Head of caudate nucleus (tissue), 42 donors: ENCODE data around the gene TFEC.
"Not testable (repeated sequence)": the region's sequence is repeated elsewhere in the genome, so short reads cannot be mapped to it uniquely, and the experiment has no call there.

Experiments
- DNase-seq, 42 donors: peaks; one replicate each; pipeline versions ENCODE4 v3.0.0 to v3.0.0-alpha.2; 2020 to 2021; ENCODE audit warnings: mixed read lengths in 7 of 42
- intact Hi-C: fragments of 100-400 bp; cut with DNase I; formaldehyde crosslinking; loops from one replicate; pipeline ENCODE4 v1.15.0; 2022

The TFEC gene, protein sequence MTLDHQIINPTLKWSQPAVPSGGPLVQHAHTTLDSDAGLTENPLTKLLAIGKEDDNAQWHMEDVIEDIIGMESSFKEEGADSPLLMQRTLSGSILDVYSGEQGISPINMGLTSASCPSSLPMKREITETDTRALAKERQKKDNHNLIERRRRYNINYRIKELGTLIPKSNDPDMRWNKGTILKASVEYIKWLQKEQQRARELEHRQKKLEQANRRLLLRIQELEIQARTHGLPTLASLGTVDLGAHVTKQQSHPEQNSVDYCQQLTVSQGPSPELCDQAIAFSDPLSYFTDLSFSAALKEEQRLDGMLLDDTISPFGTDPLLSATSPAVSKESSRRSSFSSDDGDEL

GRCh38 chr7:116030651-116031276 lies at the start of gene TFEC:
TFEC (minus strand) TSS chr7:116030763; CDS start chr7:115984441, 46,322 bp downstream.
- DNase-seq = no peak
- intact Hi-C loops = no loop called here

- DNase-seq = no peak
- intact Hi-C loops = no loop called here
Observed at GRCh38 chr7:116075351-116076145, 45.0 kb upstream of the TFEC start.

- intact Hi-C loops = no loop called here
Observed at GRCh38 chr7:116071629-116072028, 41.1 kb upstream of the TFEC start.

DNA sequence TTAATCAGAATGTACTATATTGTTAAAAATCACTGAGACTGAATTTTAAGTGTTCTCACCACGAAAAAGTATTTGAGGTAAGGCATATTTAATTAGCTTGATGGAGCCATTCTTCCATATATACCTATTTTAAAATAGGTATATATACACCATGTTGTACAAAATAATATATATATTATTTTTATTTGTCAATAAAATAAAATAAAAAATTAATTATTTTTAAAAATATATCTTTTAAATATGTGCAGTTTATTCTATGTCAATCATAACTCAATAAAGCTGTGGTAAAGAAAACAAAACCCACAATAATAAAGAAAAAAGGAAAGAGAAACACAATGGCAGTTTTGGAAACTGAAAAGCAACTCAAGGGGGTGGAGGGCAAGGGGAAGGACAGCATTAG lies 33.6 kb upstream of the TFEC start:
- intact Hi-C loops = no loop called here
- DNase-seq = no peak

More at GRCh38 chr7:116071629-116072028, 41.1 kb upstream of the TFEC start:
- DNase-seq = no peak

DNA sequence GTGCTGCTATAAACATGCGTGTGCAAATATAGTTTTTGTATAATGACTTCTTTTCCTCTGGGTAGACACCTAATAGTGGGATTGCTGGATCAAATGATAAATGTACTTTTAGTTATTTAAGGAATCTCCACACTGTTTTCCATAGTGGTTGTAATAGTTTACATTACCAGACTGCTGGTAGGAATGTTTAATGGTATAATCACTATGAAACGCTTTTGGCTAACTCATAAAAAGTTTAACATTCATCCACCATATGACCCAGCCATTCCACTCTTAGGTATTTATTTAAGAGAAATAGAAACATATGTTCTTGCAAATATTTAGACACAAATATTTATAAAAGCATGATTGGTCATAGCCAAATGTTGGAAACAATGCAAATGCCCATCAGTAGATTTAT lies 32.1 kb upstream of the TFEC start:
- intact Hi-C loops = no loop called here
- no peak for DNase-seq

DNA sequence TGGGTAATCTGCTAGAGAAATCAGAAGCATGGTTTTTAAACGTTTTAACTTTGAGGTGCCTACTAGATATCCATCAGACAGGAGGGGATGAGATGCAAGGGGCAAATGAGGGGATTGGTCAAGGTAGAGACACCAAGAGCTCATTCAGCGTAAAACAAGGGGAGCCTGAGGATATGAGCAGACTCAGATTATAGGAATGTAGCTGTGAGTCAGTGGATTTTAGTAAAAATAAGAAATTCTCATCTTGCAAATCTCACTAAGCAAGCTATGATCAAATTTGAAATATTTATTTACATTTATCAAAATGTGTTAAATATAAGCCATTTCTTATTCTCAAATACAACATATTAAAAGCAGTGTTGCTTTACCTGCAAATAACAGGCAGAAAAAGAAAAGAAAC lies 21.4 kb upstream of the TFEC start:
- intact Hi-C loops = no loop called here
- DNase-seq = no peak

GRCh38 chr7:116047261-116047660 lies 16.7 kb upstream of the TFEC start:
- DNase-seq, intact Hi-C loops: not testable (repeated sequence)

DNA sequence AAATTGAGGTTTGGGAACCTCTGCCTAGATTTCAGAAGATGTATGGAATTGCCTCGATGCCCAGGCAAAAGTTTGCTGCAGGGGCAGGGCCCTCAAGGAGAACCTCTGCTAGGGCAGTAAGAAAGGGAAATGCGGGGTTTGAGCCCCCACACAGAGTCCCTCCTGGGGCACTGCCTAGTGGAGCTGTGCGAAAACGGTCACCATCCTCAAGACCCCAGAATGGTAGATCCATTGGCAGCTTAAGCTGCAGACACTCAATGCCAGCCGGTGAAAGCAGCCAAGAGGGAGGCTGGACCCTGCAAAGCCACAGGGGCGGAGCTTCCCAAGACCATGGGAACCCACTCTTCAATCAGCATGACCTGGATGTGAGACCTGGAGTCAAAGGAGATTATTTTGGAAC lies 15.0 kb upstream of the TFEC start:
- DNase-seq = no peak

GRCh38 chr7:116041615-116042014 lies 11.1 kb upstream of the TFEC start:
- DNase-seq = no peak
- intact Hi-C loops = no loop called here

More for the DNA sequence above, 15.0 kb upstream of the TFEC start:
- intact Hi-C loops = no loop called here

- intact Hi-C loops = no loop called here
- no peak for DNase-seq
Observed at GRCh38 chr7:116037401-116037800, 6.8 kb upstream of the TFEC start.

GRCh38 chr7:116034411-116034810 lies 3.8 kb upstream of the TFEC start:
- intact Hi-C loops = no loop called here
- DNase-seq = no peak

DNA sequence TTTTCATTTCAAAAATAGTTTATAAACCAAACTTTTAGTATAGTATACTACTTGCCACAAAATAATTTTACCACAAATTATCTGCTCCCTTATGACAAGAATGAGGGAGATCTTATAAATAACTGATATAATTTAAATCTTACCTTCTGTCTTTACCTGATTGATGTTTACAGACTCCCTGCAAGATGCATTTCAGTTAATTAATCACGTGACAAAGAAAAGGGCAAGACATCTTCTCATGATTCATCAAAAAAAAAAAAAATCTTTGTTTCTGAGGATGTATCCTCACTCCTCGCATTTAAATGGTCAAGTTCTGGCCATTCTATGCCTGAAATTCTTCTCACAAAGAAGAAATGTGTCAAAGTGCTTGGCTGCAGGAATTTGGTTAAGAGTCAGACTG lies 2.3 kb upstream of the TFEC start:
- DNase-seq = no peak
- intact Hi-C loops = no loop called here

DNA sequence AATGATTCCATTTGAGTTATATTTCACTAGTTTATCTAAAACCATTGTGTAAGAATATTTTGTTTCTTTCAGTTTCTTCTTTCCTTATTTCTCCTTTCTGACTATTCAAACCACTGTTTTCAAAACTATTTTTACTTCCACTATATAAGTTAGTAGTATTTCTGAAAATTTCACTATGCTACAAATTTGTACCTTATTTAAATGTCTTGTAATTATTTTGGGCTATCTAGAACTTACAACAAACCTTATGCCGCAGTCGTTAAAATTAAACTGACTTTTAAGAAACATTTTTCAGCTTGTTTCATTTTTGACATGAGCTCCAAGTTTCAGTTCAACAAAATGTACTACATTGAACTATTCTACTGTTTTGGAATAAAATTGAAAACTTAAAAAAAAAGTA lies 1.8 kb downstream of the TFEC start:
- no peak for DNase-seq
- intact Hi-C loops = no loop called here

GRCh38 chr7:116027786-116028185 lies 2.8 kb downstream of the TFEC start:
- no peak for DNase-seq
- intact Hi-C loops = no loop called here

- DNase-seq = no peak
Observed at GRCh38 chr7:116024826-116025809, 5.4 kb downstream of the TFEC start.

DNA sequence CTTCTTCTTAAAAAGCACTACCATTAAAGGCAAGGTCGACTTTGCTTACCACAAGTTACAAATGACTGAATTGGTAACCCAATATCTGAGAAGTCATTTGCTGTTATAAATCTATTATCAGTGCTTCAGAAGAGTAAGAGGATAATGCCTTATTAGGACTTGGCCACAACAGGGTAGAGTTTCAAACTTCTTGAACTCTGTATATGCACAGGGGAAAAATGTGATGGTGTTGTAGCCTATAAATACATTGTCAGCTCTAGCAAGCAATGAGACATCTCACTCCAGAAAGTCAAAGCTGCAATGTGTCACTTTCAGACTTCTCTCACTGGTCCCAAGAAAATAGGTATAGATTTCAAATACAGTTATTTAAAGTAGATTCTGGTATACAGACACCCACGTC lies 9.3 kb downstream of the TFEC start:
- DNase-seq = no peak
- intact Hi-C loops = no loop called here

More at GRCh38 chr7:116024826-116025809, 5.4 kb downstream of the TFEC start:
- intact Hi-C loops = no loop called here

GRCh38 chr7:116018731-116019130 lies 11.8 kb downstream of the TFEC start:
- no peak for DNase-seq
- intact Hi-C loops = no loop called here

- intact Hi-C loops = no loop called here
- no peak for DNase-seq
Observed at GRCh38 chr7:116013675-116014074, 16.9 kb downstream of the TFEC start.

DNA sequence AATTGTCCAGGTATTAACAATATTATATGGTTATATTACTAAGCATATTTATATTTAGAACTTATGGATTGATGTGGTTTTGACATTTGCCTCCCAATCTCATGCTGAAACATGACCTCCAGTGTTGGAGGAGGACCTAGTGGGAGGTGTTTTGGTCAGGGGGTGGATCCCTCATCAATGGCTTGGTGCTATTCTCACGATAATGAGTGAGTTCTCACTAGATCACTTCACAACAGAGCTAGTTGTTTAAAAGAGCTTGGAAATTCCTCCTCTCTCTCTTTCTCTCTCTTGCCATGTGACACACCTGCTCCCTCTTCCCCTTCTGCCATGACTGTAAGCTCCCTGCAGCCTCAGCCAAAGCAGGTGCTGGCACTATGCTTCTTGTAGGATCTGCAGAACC lies 19.0 kb downstream of the TFEC start:
- intact Hi-C loops = no loop called here
- DNase-seq = no peak
